ENCODE results near the gene TBPL2. TPM values are rescaled to one million over a fixed set of nuclear protein-coding genes. Genes with fewer than 3 reads are reported as not detected.

TBPL2 gene
- total and polyA plus RNA-seq, 4 experiments from 2014 or later: not detected

DNA sequence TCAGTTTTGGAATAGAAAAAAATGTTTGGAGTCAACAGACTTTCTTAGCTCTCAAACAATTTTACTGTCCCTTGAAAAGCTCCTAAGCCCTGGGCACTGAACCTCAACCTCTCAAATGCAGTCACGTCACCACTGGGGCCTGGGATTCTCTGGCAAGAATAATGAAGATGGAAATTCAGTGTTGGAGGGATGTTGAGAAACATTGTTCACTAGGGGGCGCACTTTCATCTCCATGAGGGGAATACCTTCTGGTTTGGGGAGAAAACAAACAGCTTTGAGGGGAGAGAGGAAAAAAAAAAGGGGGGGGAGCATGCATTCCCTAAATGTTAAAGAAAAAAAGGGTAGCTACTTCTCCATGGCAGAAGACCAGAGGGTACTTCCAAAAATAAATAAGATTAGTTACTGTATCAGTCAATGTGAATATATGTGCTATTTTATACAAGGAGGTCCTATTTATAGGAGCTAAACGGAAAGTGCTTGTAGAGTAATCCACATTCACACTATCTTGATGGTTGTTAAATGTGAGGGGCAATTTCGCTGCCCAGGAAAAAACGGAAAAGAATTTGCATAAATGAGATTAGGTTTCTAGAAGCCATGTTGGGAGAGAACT, 5.8 kb upstream of the TBPL2 start:
- ChIA-PET CTCF (ENCODE audit: partially characterized antibody) (interaction anchor here (0.5 to 5.1 kb wide), 57 partner anchors 8 to 1873 kb away, joined by 3 to 64 read pairs (median 4); partner anchors contain the start of genes SOCS4 and WDHD1), POLR2A (ENCODE audit: partially characterized antibody) (interaction anchor here (0.8 kb wide), 1 partner anchor 133 kb away, joined by 3 read pairs; no protein-coding TSS in a partner anchor)
- intact Hi-C loops (cut with micrococcal nuclease): loop anchor here (1.0 to 10.0 kb wide), 2 partner anchors 1028 to 1869 kb away; no protein-coding TSS in a partner anchor
- Mint-ChIP-seq H3K9me3 (no peaks in the 10 kb centered on the region), H3K4me1 (peaks cover 0 to 3% (median 1%) of the 10 kb centered on the region in 4 donors), H3K27ac (no peak overlapping the region), H3K27me3 (peaks cover 0 to 1% of the 10 kb centered on the region in 2 donors), H3K4me3 (no peak overlapping the region), H3K36me3 (no peaks in the 10 kb centered on the region)
- Histone ChIP-seq H3K27ac (ENCODE audit: low read depth, low read length) (no peak overlapping the region), H3K27me3 (ENCODE audit: insufficient read depth, low read length) (no peaks in the 10 kb centered on the region), H3K36me3 (ENCODE audit: insufficient read depth, low read length) (no peaks in the 10 kb centered on the region), H3K4me3 (ENCODE audit: low read length in 2 of 2) (no peak overlapping the region), H3K4me1 (ENCODE audit: insufficient read depth, low read length) (no peaks in the 10 kb centered on the region), H3K9me3 (ENCODE audit: control insufficient read depth in 1 of 2, low read length in 2 of 2) (no peaks in the 10 kb centered on the region)
- DNase-seq: peak; percentile 40 to 57 (median 53)

DNA sequence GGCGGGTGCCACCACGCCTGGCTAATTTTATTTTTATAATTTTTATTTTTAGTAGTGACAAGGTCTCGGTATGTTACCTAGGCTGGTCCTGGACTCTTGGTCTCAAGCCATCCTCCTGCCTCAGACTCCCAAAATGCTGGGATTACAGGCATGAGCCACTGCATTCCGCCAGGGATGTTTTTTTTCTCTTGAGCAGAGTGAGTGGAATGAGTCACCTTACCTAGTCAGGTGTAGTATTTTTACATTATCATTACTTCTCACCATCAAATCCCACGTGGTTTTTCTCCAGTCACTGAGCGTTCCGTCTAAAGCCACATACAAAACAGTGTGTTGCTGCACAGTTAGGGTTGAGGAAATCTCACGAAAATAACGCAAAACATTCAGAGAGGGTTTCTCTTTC, 870 bp upstream of the TBPL2 start:
- Histone ChIP-seq H3K27me3 (ENCODE audit: insufficient read depth, low read length) (no peaks in the 10 kb centered on the region), H3K36me3 (ENCODE audit: insufficient read depth, low read length) (no peaks in the 10 kb centered on the region), H3K27ac (ENCODE audit: low read depth, low read length) (no peak overlapping the region), H3K4me3 (ENCODE audit: low read length in 2 of 2) (no peak overlapping the region), H3K9me3 (ENCODE audit: control insufficient read depth in 1 of 2, low read length in 2 of 2) (no peaks in the 10 kb centered on the region), H3K4me1 (ENCODE audit: insufficient read depth, low read length) (no peaks in the 10 kb centered on the region)
- DNase-seq: no peak
- Mint-ChIP-seq H3K27ac (no peak overlapping the region), H3K27me3 (peaks cover 0 to 1% of the 10 kb centered on the region in 2 donors), H3K4me3 (no peak overlapping the region), H3K9me3 (no peaks in the 10 kb centered on the region), H3K4me1 (peaks cover 0 to 9% (median 4%) of the 10 kb centered on the region in 4 donors), H3K36me3 (no peaks in the 10 kb centered on the region)
- intact Hi-C loops (cut with micrococcal nuclease): loop anchor here (10.0 kb wide), 1 partner anchor 1874 kb away; no protein-coding TSS in a partner anchor
- POLR2A ChIA-PET (ENCODE audit: partially characterized antibody): no interaction called here
- CTCF ChIA-PET (ENCODE audit: partially characterized antibody): interaction anchor here (1.1 to 2.3 kb wide), 5 partner anchors 9 to 1034 kb away, joined by 3 to 7 read pairs (median 4); no protein-coding TSS in a partner anchor

DNA sequence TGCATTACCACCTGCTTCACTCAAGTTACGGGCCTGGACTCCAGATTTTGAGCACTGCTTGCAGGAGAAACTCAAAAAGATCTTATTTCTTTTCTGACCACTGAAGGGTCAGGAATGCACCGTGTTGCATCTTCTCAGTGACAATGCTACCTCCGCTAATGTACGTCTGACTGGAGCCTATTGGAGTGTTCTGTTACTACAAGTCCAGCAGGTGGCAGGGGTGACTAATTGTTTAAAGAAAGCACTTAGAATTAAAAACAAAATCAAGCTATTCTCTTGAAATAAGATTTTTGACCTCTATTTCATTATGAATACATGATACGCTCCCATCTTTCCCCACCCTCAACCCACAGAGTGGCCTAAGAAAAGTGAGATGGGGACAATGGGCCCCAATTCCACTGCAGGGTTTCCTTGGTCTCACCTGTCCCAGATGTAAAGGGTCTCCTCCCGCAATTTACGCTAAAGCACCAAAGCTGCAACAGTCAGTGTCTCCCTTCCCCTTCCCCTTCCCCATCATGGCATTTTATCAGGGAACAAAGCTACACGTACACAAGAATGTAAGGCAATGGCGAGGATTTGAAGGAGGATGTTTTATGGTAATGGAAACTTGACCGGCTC, 2.2 kb downstream of the TBPL2 start:
- Histone ChIP-seq H3K4me1 (ENCODE audit: insufficient read depth, low read length) (peaks cover 22% of the 10 kb centered on the region), H3K27ac (ENCODE audit: low read depth, low read length) (no peak overlapping the region), H3K27me3 (ENCODE audit: insufficient read depth, low read length) (no peaks in the 10 kb centered on the region), H3K36me3 (ENCODE audit: insufficient read depth, low read length) (no peaks in the 10 kb centered on the region), H3K9me3 (ENCODE audit: control insufficient read depth in 1 of 2, low read length in 2 of 2) (no peaks in the 10 kb centered on the region), H3K4me3 (ENCODE audit: low read length in 2 of 2) (no peak overlapping the region)
- Mint-ChIP-seq H3K27ac (no peak overlapping the region), H3K4me1 (peaks cover 19 to 29% (median 23%) of the 10 kb centered on the region in 4 donors), H3K27me3 (peaks cover 0 to 1% of the 10 kb centered on the region in 2 donors), H3K4me3 (no peak overlapping the region), H3K36me3 (no peaks in the 10 kb centered on the region), H3K9me3 (no peaks in the 10 kb centered on the region)
- intact Hi-C loops (cut with micrococcal nuclease): loop anchor here (10.0 kb wide), 1 partner anchor 677 kb away; the partner anchor contains the start of gene PELI2
- ChIA-PET POLR2A (ENCODE audit: partially characterized antibody) (interaction anchor here (0.6 kb wide), 1 partner anchor 173 kb away, joined by 3 read pairs; no protein-coding TSS in a partner anchor), CTCF (ENCODE audit: partially characterized antibody) (interaction anchor here (0.6 to 2.3 kb wide), 4 partner anchors 9 to 1036 kb away, joined by 3 to 14 read pairs (median 4); no protein-coding TSS in a partner anchor)
- peak in 2 of 5 donors; percentile 10 to 15 for DNase-seq

DNA sequence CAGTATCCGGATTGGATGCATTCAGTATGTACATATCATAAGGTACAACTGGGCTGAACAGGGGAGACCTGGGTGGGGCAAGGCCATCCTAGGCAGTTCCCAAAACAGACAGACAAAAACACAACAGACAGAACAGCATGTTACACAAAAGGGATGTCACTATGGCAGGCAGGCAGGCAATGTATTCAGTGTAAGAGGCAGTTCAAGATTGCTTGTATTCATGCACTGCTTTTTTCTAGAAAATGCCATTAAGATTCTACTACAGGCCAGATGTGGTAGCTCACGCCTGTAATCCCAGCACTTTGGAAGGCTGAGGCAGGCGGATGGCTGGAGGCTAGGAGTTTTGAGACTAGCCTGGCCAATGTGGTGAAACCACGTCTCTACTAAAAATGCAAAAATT, 3.5 kb downstream of the TBPL2 start:
- Histone ChIP-seq H3K27ac (ENCODE audit: low read depth, low read length) (no peak overlapping the region), H3K27me3 (ENCODE audit: insufficient read depth, low read length) (no peaks in the 10 kb centered on the region), H3K4me1 (ENCODE audit: insufficient read depth, low read length) (peaks cover 30% of the 10 kb centered on the region), H3K36me3 (ENCODE audit: insufficient read depth, low read length) (no peaks in the 10 kb centered on the region), H3K4me3 (ENCODE audit: low read length in 2 of 2) (no peak overlapping the region), H3K9me3 (ENCODE audit: control insufficient read depth in 1 of 2, low read length in 2 of 2) (no peaks in the 10 kb centered on the region)
- Mint-ChIP-seq H3K9me3 (no peaks in the 10 kb centered on the region), H3K4me1 (peaks cover 27 to 35% (median 28%) of the 10 kb centered on the region in 4 donors), H3K36me3 (no peaks in the 10 kb centered on the region), H3K4me3 (no peak overlapping the region), H3K27ac (peak overlapping the region in 2 of 7 donors; percentile 22 to 57), H3K27me3 (peaks cover 0 to 1% of the 10 kb centered on the region in 2 donors)
- ChIA-PET POLR2A (ENCODE audit: partially characterized antibody) (no interaction called here), CTCF (ENCODE audit: partially characterized antibody) (interaction anchor here (0.9 to 5.5 kb wide), 3 partner anchors 9 to 19 kb away, joined by 3 to 64 read pairs (median 14); no protein-coding TSS in a partner anchor)
- DNase-seq: no peak
- intact Hi-C loops (cut with micrococcal nuclease): loop anchor here (10.0 kb wide), 1 partner anchor 678 kb away; the partner anchor contains the start of gene PELI2

DNA sequence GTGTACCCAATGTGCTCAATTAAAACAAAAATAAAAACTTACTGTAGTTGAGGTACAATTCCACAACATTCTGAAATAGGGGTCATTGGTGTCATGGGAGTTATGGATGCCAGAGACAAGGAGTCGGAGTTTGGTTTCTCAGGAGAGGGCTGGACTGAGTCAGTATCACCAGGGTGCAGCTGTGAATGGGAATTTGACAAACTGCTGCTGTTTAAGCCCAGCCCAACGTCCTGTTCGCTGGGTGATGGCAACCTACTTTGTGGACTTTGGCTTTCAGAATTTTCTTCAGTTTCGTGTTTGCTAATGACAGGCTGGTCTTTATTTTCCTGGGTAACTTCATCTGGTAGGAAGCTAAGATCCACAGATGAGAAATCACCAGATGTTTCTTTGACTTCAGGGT, 3.9 kb downstream of the TBPL2 start:
- Histone ChIP-seq H3K27ac (ENCODE audit: low read depth, low read length) (no peak overlapping the region), H3K4me1 (ENCODE audit: insufficient read depth, low read length) (peaks cover 30% of the 10 kb centered on the region), H3K4me3 (ENCODE audit: low read length in 2 of 2) (no peak overlapping the region), H3K27me3 (ENCODE audit: insufficient read depth, low read length) (no peaks in the 10 kb centered on the region), H3K36me3 (ENCODE audit: insufficient read depth, low read length) (no peaks in the 10 kb centered on the region), H3K9me3 (ENCODE audit: control insufficient read depth in 1 of 2, low read length in 2 of 2) (no peaks in the 10 kb centered on the region)
- intact Hi-C loops (cut with micrococcal nuclease): loop anchor here (10.0 kb wide), 1 partner anchor 678 kb away; the partner anchor contains the start of gene PELI2
- POLR2A ChIA-PET (ENCODE audit: partially characterized antibody): interaction anchor here (0.7 kb wide), 1 partner anchor 21 kb away, joined by 3 read pairs; no protein-coding TSS in a partner anchor
- Mint-ChIP-seq H3K36me3 (no peaks in the 10 kb centered on the region), H3K9me3 (no peaks in the 10 kb centered on the region), H3K4me3 (no peak overlapping the region), H3K27ac (peak overlapping the region in 3 of 7 donors; percentile 18 to 62 (median 57)), H3K27me3 (peaks cover 0 to 1% of the 10 kb centered on the region in 2 donors), H3K4me1 (peaks cover 27 to 35% (median 28%) of the 10 kb centered on the region in 4 donors)
- CTCF ChIA-PET (ENCODE audit: partially characterized antibody): interaction anchor here (0.9 to 5.5 kb wide), 3 partner anchors 9 to 18 kb away, joined by 3 to 64 read pairs (median 4); no protein-coding TSS in a partner anchor
- no peak for DNase-seq

DNA sequence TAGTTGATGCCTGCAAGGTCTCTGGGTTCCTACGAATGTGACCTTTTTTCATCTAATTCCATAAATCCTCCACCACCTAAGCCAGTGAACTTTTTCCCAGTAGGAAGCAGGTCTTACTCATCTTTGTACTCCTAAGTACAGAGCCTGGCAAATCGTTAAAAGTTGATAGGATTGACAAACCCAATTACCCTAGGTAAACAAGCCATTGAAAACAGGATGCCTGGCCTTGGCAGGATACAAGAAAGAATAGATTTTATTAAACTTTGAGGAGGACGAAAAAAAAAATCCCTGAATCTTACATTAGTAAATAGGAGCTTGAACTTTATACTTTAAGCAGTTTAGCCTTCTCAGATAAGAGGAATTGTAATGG, 5.6 kb downstream of the TBPL2 start:
- ChIA-PET POLR2A (ENCODE audit: partially characterized antibody) (interaction anchor here (0.6 to 1.5 kb wide), 2 partner anchors 10 to 26 kb away, joined by 4 to 6 read pairs; no protein-coding TSS in a partner anchor), CTCF (ENCODE audit: partially characterized antibody) (interaction anchor here (0.5 to 5.5 kb wide), 10 partner anchors 8 to 384 kb away, joined by 3 to 64 read pairs (median 4); partner anchors contain the start of genes FBXO34 and MAPK1IP1L)
- Histone ChIP-seq H3K27ac (ENCODE audit: low read depth, low read length) (no peak overlapping the region), H3K27me3 (ENCODE audit: insufficient read depth, low read length) (no peaks in the 10 kb centered on the region), H3K4me1 (ENCODE audit: insufficient read depth, low read length) (peaks cover 33% of the 10 kb centered on the region), H3K4me3 (ENCODE audit: low read length in 2 of 2) (no peak overlapping the region), H3K9me3 (ENCODE audit: control insufficient read depth in 1 of 2, low read length in 2 of 2) (no peaks in the 10 kb centered on the region), H3K36me3 (ENCODE audit: insufficient read depth, low read length) (no peaks in the 10 kb centered on the region)
- H3K27me3 Mint-ChIP-seq: no peaks in the 10 kb centered on the region
- DNase-seq: no peak
- H3K4me1 Mint-ChIP-seq: peaks cover 35 to 44% (median 37%) of the 10 kb centered on the region in 4 donors
- peak overlapping the region in 6 of 8 donors; percentile 22 to 84 (median 60) for H3K4me3 Mint-ChIP-seq
- H3K9me3 Mint-ChIP-seq: no peaks in the 10 kb centered on the region
- peak overlapping the region; percentile 72 to 91 (median 86) for H3K27ac Mint-ChIP-seq
- intact Hi-C loops (cut with micrococcal nuclease): loop anchor here (10.0 kb wide), 1 partner anchor 680 kb away; the partner anchor contains the start of gene PELI2
- H3K36me3 Mint-ChIP-seq: no peaks in the 10 kb centered on the region
